WTC11 (cell line): ENCODE data around the gene LINC01488. TPM values are rescaled to one million over a fixed set of nuclear protein-coding genes. Genes with fewer than 3 reads are reported as not detected.

Experiments
- ATAC-seq: fragments of 200-7000 bp; cut with Tn5 transposase; 2 replicates; pipeline ENCODE4 v1.10.0; 2021; ENCODE audit warnings: mild to moderate bottlenecking, moderate library complexity
- CTCF ChIA-PET: fragments of 300-600 bp; sonication (Branson Sonifier 250); formaldehyde crosslinking; loops from one replicate; lab custom pipeline; 2021; ENCODE audit warnings: antibody characterized with exemption; lab: Charles Lee
- POLR2A ChIA-PET: fragments of 350-600 bp; sonication (Branson Sonifier 250); formaldehyde crosslinking; loops from one replicate; lab custom pipeline; 2021; ENCODE audit warnings: antibody characterized with exemption; lab: Charles Lee
- DNase-seq: peaks from one replicate; pipeline ENCODE4 v3.0.0; 2021; ENCODE audit warnings: low spot score
- H3K27ac Mint-ChIP-seq: 2 replicates; pipeline ENCODE4 v1.8.0; 2021; ENCODE audit warnings: mixed read lengths
- H3K27me3 Mint-ChIP-seq: 2 replicates; pipeline ENCODE4 v1.8.0; 2021; ENCODE audit warnings: low read depth, mild to moderate bottlenecking, moderate library complexity, mixed read lengths
- H3K36me3 Mint-ChIP-seq: 2 replicates; pipeline ENCODE4 v1.8.0; 2021; ENCODE audit warnings: mixed read lengths
- H3K4me1 Mint-ChIP-seq: 2 replicates; pipeline ENCODE4 v1.8.0; 2022; ENCODE audit warnings: mixed read lengths
- H3K4me3 Mint-ChIP-seq: 2 replicates; pipeline ENCODE4 v1.8.0; 2021; ENCODE audit warnings: mild to moderate bottlenecking, moderate library complexity, mixed read lengths
- H3K9me3 Mint-ChIP-seq: 2 replicates; pipeline ENCODE4 v1.8.0; 2021; ENCODE audit warnings: mixed read lengths
- ATF3 ChIP-seq: sonication (generic); formaldehyde crosslinking; conservative IDR thresholded peaks from 2 replicates; pipeline ENCODE4 v1.8.1; 2022; ENCODE audit warnings: mild to moderate bottlenecking, missing genetic modification reagents
- ESRRA ChIP-seq: sonication (generic); formaldehyde crosslinking; IDR thresholded peaks from 2 replicates; pipeline ENCODE4 v1.8.1; 2022; ENCODE audit warnings: mild to moderate bottlenecking, missing genetic modification reagents, borderline replicate concordance
- FOXJ3 ChIP-seq: sonication (generic); formaldehyde crosslinking; IDR thresholded peaks from 2 replicates; pipeline ENCODE4 v1.9.0; 2021; ENCODE audit warnings: missing genetic modification reagents, mild to moderate bottlenecking, borderline replicate concordance
- FOXP1 ChIP-seq: sonication (generic); formaldehyde crosslinking; IDR thresholded peaks from 2 replicates; pipeline ENCODE4 v1.8.0; 2022; ENCODE audit warnings: missing genetic modification reagents, mild to moderate bottlenecking, moderate library complexity, borderline replicate concordance
- GABPB1 ChIP-seq: sonication (generic); formaldehyde crosslinking; IDR thresholded peaks from 2 replicates; pipeline ENCODE4 v1.8.1; 2023; ENCODE audit warnings: mild to moderate bottlenecking, missing genetic modification reagents
- IRF2 ChIP-seq: sonication (generic); formaldehyde crosslinking; IDR thresholded peaks from 2 replicates; pipeline ENCODE4 v1.8.0; 2022; ENCODE audit warnings: low read depth, missing genetic modification reagents, borderline replicate concordance
- KAT7 ChIP-seq: sonication (generic); formaldehyde crosslinking; IDR thresholded peaks from 2 replicates; pipeline ENCODE4 v1.8.1; 2023; ENCODE audit warnings: missing genetic modification reagents, mild to moderate bottlenecking, borderline replicate concordance
- NR3C1 ChIP-seq: sonication (generic); formaldehyde crosslinking; conservative IDR thresholded peaks from 2 replicates; pipeline ENCODE4 v1.8.1; 2023; ENCODE audit warnings: low read depth, mild to moderate bottlenecking, missing genetic modification reagents
- OVOL2 ChIP-seq: fragments of 250-450 bp; sonication (Bioruptor Pico); IDR thresholded peaks from 2 replicates; pipeline ENCODE4 v1.9.0; 2021; ENCODE audit warnings: mild to moderate bottlenecking, borderline replicate concordance
- PRDM15 ChIP-seq: sonication (generic); formaldehyde crosslinking; IDR thresholded peaks from 2 replicates; pipeline ENCODE4 v1.8.0; 2022; ENCODE audit warnings: missing genetic modification reagents
- RELA ChIP-seq: sonication (generic); formaldehyde crosslinking; IDR thresholded peaks from 2 replicates; pipeline ENCODE4 v1.8.1; 2022; ENCODE audit warnings: missing genetic modification reagents, mild to moderate bottlenecking, borderline replicate concordance
- SMAD4 ChIP-seq: sonication (generic); formaldehyde crosslinking; IDR thresholded peaks from 2 replicates; pipeline ENCODE4 v1.8.0; 2022; ENCODE audit warnings: mild to moderate bottlenecking, missing genetic modification reagents
- SOX15 ChIP-seq: fragments of 250-450 bp; sonication (Bioruptor Pico); IDR thresholded peaks from 2 replicates; pipeline ENCODE4 v1.9.0; 2021; ENCODE audit warnings: mild to moderate bottlenecking
- SP1 ChIP-seq: sonication (generic); formaldehyde crosslinking; conservative IDR thresholded peaks from 2 replicates; pipeline ENCODE4 v1.8.1; 2022; ENCODE audit warnings: missing genetic modification reagents
- TCF7 ChIP-seq: sonication (generic); formaldehyde crosslinking; IDR thresholded peaks from 2 replicates; pipeline ENCODE4 v1.8.0; 2022; ENCODE audit warnings: mild to moderate bottlenecking, low read depth, missing genetic modification reagents, moderate library complexity
- ZNF121 ChIP-seq: sonication (generic); formaldehyde crosslinking; IDR thresholded peaks from 2 replicates; pipeline ENCODE4 v1.8.0; 2023; ENCODE audit warnings: missing genetic modification reagents
- ZNF232 ChIP-seq: sonication (generic); formaldehyde crosslinking; IDR thresholded peaks from 2 replicates; pipeline ENCODE4 v1.8.0; 2022; ENCODE audit warnings: mild to moderate bottlenecking, missing genetic modification reagents
- ZNF416 ChIP-seq: fragments of 250-450 bp; sonication (Bioruptor Pico); IDR thresholded peaks from 2 replicates; pipeline ENCODE4 v1.9.0; 2021; ENCODE audit warnings: mild to moderate bottlenecking, inconsistent platforms
- total RNA-seq: library from RNA; stranded (reverse); gene quantifications from 3 replicates; pipeline ENCODE4 v1.2.3, GENCODE V29; 2021
- TF ChIP-seq, protein P1 (sequence below): sonication (generic); formaldehyde crosslinking; IDR thresholded peaks from 2 replicates; pipeline ENCODE4 v1.8.1; 2022; ENCODE audit warnings: mild to moderate bottlenecking, missing genetic modification reagents, moderate library complexity, borderline replicate concordance

Gene LINC01488
- total RNA-seq, 1 experiment from 2014 or later: not detected

GRCh38 chr11:69499186-69499917 lies 17.9 kb downstream of the LINC01488 start:
- Mint-ChIP-seq H3K4me1 (no peaks in the 10 kb centered on the region), H3K27me3 (no peaks in the 10 kb centered on the region), H3K36me3 (no peaks in the 10 kb centered on the region), H3K9me3 (no peaks in the 10 kb centered on the region), H3K27ac (no peak overlapping the region), H3K4me3 (no peak overlapping the region)
- no peak for TF ChIP-seq GABPB1 (CRISPR knock-in tag)
- TF ChIP-seq ESRRA (CRISPR knock-in tag): no peak
- TF ChIP-seq NR3C1 (CRISPR knock-in tag): no peak
- TF ChIP-seq ZNF232 (CRISPR knock-in tag): no peak
- TF ChIP-seq FOXJ3: no peak
- TF ChIP-seq PRDM15 (CRISPR knock-in tag): no peak
- TF ChIP-seq KAT7 (CRISPR knock-in tag): no peak
- TF ChIP-seq IRF2 (CRISPR knock-in tag): no peak
- TF ChIP-seq SOX15: no peak
- TF ChIP-seq ZNF416 (CRISPR knock-in tag): no peak
- no peak for TF ChIP-seq FOXP1 (CRISPR knock-in tag)
- no peak for TF ChIP-seq SP1 (CRISPR knock-in tag)
- no peak for TF ChIP-seq SMAD4
- ChIA-PET CTCF (no interaction called here), POLR2A (no interaction called here)
- ATAC-seq (no peak), DNase-seq (no peak)

DNA sequence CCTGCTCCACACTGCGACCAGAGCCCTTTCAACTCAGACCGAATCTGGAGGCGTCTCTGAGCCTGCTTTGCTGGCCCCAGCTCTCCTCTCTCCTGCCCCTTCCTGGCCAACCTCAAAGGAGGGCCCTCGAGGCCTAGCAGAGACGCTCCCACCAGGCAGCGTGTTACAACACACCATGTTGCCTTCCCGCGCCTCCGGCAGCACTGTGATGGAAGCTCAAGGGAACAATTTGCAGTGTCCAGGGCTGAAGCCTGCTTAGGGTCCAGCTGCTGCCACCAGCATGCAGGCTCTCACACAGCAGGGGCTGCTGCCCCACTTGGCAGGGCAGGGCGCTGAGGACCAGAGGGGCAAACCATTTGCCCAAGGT lies 18.4 kb downstream of the LINC01488 start:
- no peak overlapping the region for H3K4me3 Mint-ChIP-seq
- no peaks in the 10 kb centered on the region for H3K36me3 Mint-ChIP-seq
- DNase-seq (no peak), ATAC-seq (0 out of 2 replicates have a peak, but pooled peaks have one; percentile 15)
- H3K27me3 Mint-ChIP-seq: no peaks in the 10 kb centered on the region
- CTCF ChIA-PET: no interaction called here
- no peaks in the 10 kb centered on the region for H3K4me1 Mint-ChIP-seq
- no peaks in the 10 kb centered on the region for H3K9me3 Mint-ChIP-seq
- POLR2A ChIA-PET: no interaction called here
- TF ChIP-seq TCF7 (CRISPR knock-in tag) (no peak), RELA (CRISPR knock-in tag) (no peak), IRF2 (CRISPR knock-in tag) (no peak), ATF3 (no peak), OVOL2 (CRISPR knock-in tag) (no peak), ZNF121 (CRISPR knock-in tag) (no peak)
- TF ChIP-seq, protein P1, sequence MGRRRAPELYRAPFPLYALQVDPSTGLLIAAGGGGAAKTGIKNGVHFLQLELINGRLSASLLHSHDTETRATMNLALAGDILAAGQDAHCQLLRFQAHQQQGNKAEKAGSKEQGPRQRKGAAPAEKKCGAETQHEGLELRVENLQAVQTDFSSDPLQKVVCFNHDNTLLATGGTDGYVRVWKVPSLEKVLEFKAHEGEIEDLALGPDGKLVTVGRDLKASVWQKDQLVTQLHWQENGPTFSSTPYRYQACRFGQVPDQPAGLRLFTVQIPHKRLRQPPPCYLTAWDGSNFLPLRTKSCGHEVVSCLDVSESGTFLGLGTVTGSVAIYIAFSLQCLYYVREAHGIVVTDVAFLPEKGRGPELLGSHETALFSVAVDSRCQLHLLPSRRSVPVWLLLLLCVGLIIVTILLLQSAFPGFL (CRISPR knock-in tag): no peak
- no peak overlapping the region for H3K27ac Mint-ChIP-seq
